Common myeloid progenitor, CD34-positive (primary cell): ENCODE data around the gene ICA1.

ENCODE experiments used
- CTCF ChIA-PET: fragments of 350-600 bp; sonication (Branson Sonifier 250); formaldehyde crosslinking; loops from one replicate; lab custom pipeline; 2021; ENCODE audit warnings: antibody characterized with exemption; lab: Charles Lee
- POLR2A ChIA-PET: fragments of 350-600 bp; sonication (Branson Sonifier 250); formaldehyde crosslinking; loops from one replicate; lab custom pipeline; 2021; ENCODE audit warnings: antibody characterized with exemption; lab: Charles Lee
- DNase-seq, 3 donors: peaks; one replicate each; pipeline versions ENCODE4 v3.0.0 to v3.0.0-alpha.2; 2013
- H3K27ac ChIP-seq, 2 experiments: 1 replicate in 1 of 2; 2 replicates in 1 of 2; pipeline ENCODE4 v1.7.0; 2013; ENCODE audit warnings: inconsistent platforms in 2 of 2, low read length in 2 of 2, mild to moderate bottlenecking in 2 of 2, low read depth in 1 of 2, moderate library complexity in 1 of 2; ENCODE audit not compliant: severe bottlenecking in 2 of 2, insufficient read depth in 1 of 2, poor library complexity in 1 of 2
- H3K27me3 ChIP-seq, 5 experiments: replicated peaks in 2 of 5; 1 replicate in 3 of 5; 2 replicates in 2 of 5; pipeline versions ENCODE4 v1.6.1 to v1.7.0; 2013; ENCODE audit warnings: low read length in 4 of 5, mild to moderate bottlenecking in 2 of 5, moderate library complexity in 2 of 5, inconsistent platforms in 1 of 5; ENCODE audit not compliant: insufficient read depth in 5 of 5, control insufficient read depth in 4 of 5
- H3K36me3 ChIP-seq, 4 experiments: 1 replicate in 2 of 4; 2 replicates in 2 of 4; pipeline versions ENCODE4 v1.6.1 to v1.7.0; 2013; ENCODE audit warnings: low read length in 3 of 4, control low read depth in 1 of 4, mild to moderate bottlenecking in 1 of 4; ENCODE audit not compliant: control insufficient read depth in 4 of 4, insufficient read depth in 4 of 4
- H3K4me1 ChIP-seq, 4 experiments: 1 replicate in 3 of 4; 2 replicates in 1 of 4; pipeline versions ENCODE4 v1.6.1 to v1.7.1; 2013; ENCODE audit warnings: low read length in 3 of 4, mild to moderate bottlenecking in 3 of 4, control low read depth in 1 of 4, inconsistent platforms in 1 of 4, moderate library complexity in 1 of 4; ENCODE audit not compliant: control insufficient read depth in 4 of 4, insufficient read depth in 4 of 4; ENCODE audit errors: control extremely low read depth in 1 of 4
- H3K4me3 ChIP-seq, 7 experiments: 1 replicate in 4 of 7; 2 replicates in 3 of 7; pipeline versions ENCODE4 v1.5.1 to v1.7.0; 2013; ENCODE audit warnings: mild to moderate bottlenecking in 7 of 7, low read length in 6 of 7, moderate library complexity in 6 of 7, inconsistent platforms in 2 of 7, low read depth in 2 of 7, control low read depth in 1 of 7; ENCODE audit not compliant: insufficient read depth in 4 of 7, control insufficient read depth in 1 of 7; ENCODE audit errors: extremely low read depth in 1 of 7
- H3K9me3 ChIP-seq, 5 experiments: 1 replicate in 4 of 5; 2 replicates in 1 of 5; pipeline versions ENCODE4 v1.6.1 to v1.7.1; 2013; ENCODE audit warnings: low read length in 4 of 5, mild to moderate bottlenecking in 2 of 5, inconsistent platforms in 1 of 5, low read depth in 1 of 5, moderate library complexity in 1 of 5; ENCODE audit not compliant: control insufficient read depth in 4 of 5, insufficient read depth in 2 of 5; ENCODE audit errors: control extremely low read depth in 1 of 5
- WGBS: methylation state at CpG from one replicate; pipeline ENCODE4 v1.1.5; 2013; ENCODE audit not compliant: insufficient coverage; 5-methylcytosine and 5-hydroxymethylcytosine counted together

The ICA1 gene

GRCh38 chr7:8284606-8285005 is 22.6 kb upstream of the ICA1 start:
- DNase-seq = no peak
- CTCF ChIA-PET = interaction anchor here (0.6 kb wide), 1 partner anchor 12 kb away, joined by 3 read pairs; no protein-coding TSS in a partner anchor
- no peak overlapping the region for H3K27ac ChIP-seq
- POLR2A ChIA-PET = interaction anchor here (0.5 kb wide), 1 partner anchor 1447 kb away, joined by 3 read pairs; no protein-coding TSS in a partner anchor
- no peaks in the 10 kb centered on the region for H3K9me3 ChIP-seq
- H3K27me3 ChIP-seq = no peaks in the 10 kb centered on the region
- no peaks in the 10 kb centered on the region for H3K4me1 ChIP-seq
- no peak overlapping the region for H3K4me3 ChIP-seq
- WGBS = no CpG with 5 or more reads among the region's 1 CpG
- no peaks in the 10 kb centered on the region for H3K36me3 ChIP-seq

GRCh38 chr7:8283968-8284367 is 22.0 kb upstream of the ICA1 start:
- Histone ChIP-seq H3K27ac (no peak overlapping the region), H3K9me3 (no peaks in the 10 kb centered on the region), H3K27me3 (no peaks in the 10 kb centered on the region), H3K4me1 (no peaks in the 10 kb centered on the region), H3K36me3 (no peaks in the 10 kb centered on the region), H3K4me3 (no peak overlapping the region)
- no peak for DNase-seq
- CTCF ChIA-PET = interaction anchor here (0.6 kb wide), 1 partner anchor 12 kb away, joined by 3 read pairs; no protein-coding TSS in a partner anchor
- 100% methylated on average over 2 of the region's 2 CpGs for WGBS
- POLR2A ChIA-PET = interaction anchor here (0.5 kb wide), 1 partner anchor 1447 kb away, joined by 3 read pairs; no protein-coding TSS in a partner anchor

- Histone ChIP-seq H3K9me3 (no peaks in the 10 kb centered on the region), H3K4me1 (no peaks in the 10 kb centered on the region), H3K27me3 (no peaks in the 10 kb centered on the region), H3K4me3 (no peak overlapping the region), H3K27ac (no peak overlapping the region), H3K36me3 (no peaks in the 10 kb centered on the region)
- ChIA-PET CTCF (no interaction called here), POLR2A (no interaction called here)
- 100% methylated on average over 2 of the region's 2 CpGs for WGBS
- DNase-seq = no peak
Observed at GRCh38 chr7:8282871-8283270, 20.9 kb upstream of the ICA1 start.

- ChIA-PET CTCF (no interaction called here), POLR2A (no interaction called here)
- no peak for DNase-seq
- no peaks in the 10 kb centered on the region for H3K27me3 ChIP-seq
- H3K4me1 ChIP-seq = no peaks in the 10 kb centered on the region
- no peak overlapping the region for H3K27ac ChIP-seq
- H3K9me3 ChIP-seq = no peaks in the 10 kb centered on the region
- 100% methylated on average over 3 of the region's 3 CpGs for WGBS
- H3K4me3 ChIP-seq = no peak overlapping the region
- H3K36me3 ChIP-seq = no peaks in the 10 kb centered on the region
Observed at GRCh38 chr7:8282162-8282561, 20.2 kb upstream of the ICA1 start.

- no peak overlapping the region for H3K4me3 ChIP-seq
- ChIA-PET POLR2A (no interaction called here), CTCF (no interaction called here)
- no peaks in the 10 kb centered on the region for H3K4me1 ChIP-seq
- H3K9me3 ChIP-seq = no peaks in the 10 kb centered on the region
- H3K27ac ChIP-seq = no peak overlapping the region
- no peaks in the 10 kb centered on the region for H3K27me3 ChIP-seq
- no peak for DNase-seq
- H3K36me3 ChIP-seq = no peaks in the 10 kb centered on the region
- no CpG with 5 or more reads among the region's 2 CpGs for WGBS
Observed at GRCh38 chr7:8278183-8278582, 16.2 kb upstream of the ICA1 start.

GRCh38 chr7:8277394-8277982 is 15.5 kb upstream of the ICA1 start:
- Histone ChIP-seq H3K27me3 (no peaks in the 10 kb centered on the region), H3K4me3 (no peak overlapping the region), H3K4me1 (no peaks in the 10 kb centered on the region), H3K9me3 (no peaks in the 10 kb centered on the region), H3K27ac (no peak overlapping the region), H3K36me3 (no peaks in the 10 kb centered on the region)
- POLR2A ChIA-PET = no interaction called here
- DNase-seq = peak; percentile 14 to 46 (median 28)
- no CpG with 5 or more reads among the region's 3 CpGs for WGBS
- CTCF ChIA-PET = interaction anchor here (1.9 kb wide), 1 partner anchor 19 kb away, joined by 5 read pairs; no protein-coding TSS in a partner anchor

- H3K27ac ChIP-seq = no peak overlapping the region
- no CpG with 5 or more reads among the region's 2 CpGs for WGBS
- CTCF ChIA-PET = interaction anchor here (1.5 to 1.8 kb wide), 2 partner anchors 14 to 21 kb away, joined by 5 to 6 read pairs; partner anchors contain the start of gene ICA1
- H3K27me3 ChIP-seq = no peaks in the 10 kb centered on the region
- H3K4me1 ChIP-seq = no peaks in the 10 kb centered on the region
- H3K4me3 ChIP-seq = no peak overlapping the region
- no peaks in the 10 kb centered on the region for H3K36me3 ChIP-seq
- POLR2A ChIA-PET = no interaction called here
- no peaks in the 10 kb centered on the region for H3K9me3 ChIP-seq
- DNase-seq = no peak
Observed at GRCh38 chr7:8274589-8274988, 12.6 kb upstream of the ICA1 start.
